PC-3 (cell line): ENCODE measurements around the gene CCDC38.

ENCODE experiments used
- CTCF ChIP-seq: fragments of 300-600 bp; sonication (generic); conservative IDR thresholded peaks from 2 replicates; pipeline ENCODE4 v1.5.1; 2017; ENCODE audit warnings: antibody characterized with exemption, low read depth, mild to moderate bottlenecking, low read length
- EZH2phosphoT487 ChIP-seq: fragments of 300-600 bp; sonication (generic); IDR thresholded peaks from 2 replicates; pipeline ENCODE4 v1.6.1; 2018; ENCODE audit warnings: mild to moderate bottlenecking, antibody characterized with exemption, low read length, borderline replicate concordance

- TF ChIP-seq CTCF (no peak), EZH2phosphoT487 (no peak)
These were observed 83.0 kb downstream of the CCDC38 start for GRCh38 chr12:95859344-95859816.
